Tibial artery (tissue), 4 donors: ENCODE results near the gene PLK1.

Experiments
- DNase-seq, 2 donors: peaks; one replicate each; pipeline ENCODE4 v3.0.0-alpha.2; 2019
- H3K27ac ChIP-seq, 2 donors: fragments of 200-600 bp; sonication (generic) in 1 of 2; 1 replicate in 1 of 2; 2 replicates in 1 of 2; pipeline ENCODE4 v1.5.1; 2018 to 2019; ENCODE audit warnings: mild to moderate bottlenecking in 1 of 2
- H3K27me3 ChIP-seq, 2 donors: fragments of 200-600 bp; sonication (generic) in 1 of 2; one replicate each; pipeline versions ENCODE4 v1.5.1 to v1.6.0; 2016 to 2019
- H3K36me3 ChIP-seq, 3 donors: fragments of 200-600 bp; sonication (generic) in 2 of 3; one replicate each; pipeline ENCODE4 v1.5.1; 2016 to 2019; ENCODE audit warnings: mild to moderate bottlenecking in 2 of 3
- H3K4me1 ChIP-seq, 4 donors: fragments of 200-600 bp; sonication (generic) in 2 of 4; 1 replicate in 3 of 4; 2 replicates in 1 of 4; pipeline ENCODE4 v1.5.1; 2016 to 2019
- H3K4me3 ChIP-seq, 2 donors: fragments of 200-600 bp; sonication (generic) in 1 of 2; 1 replicate in 1 of 2; 2 replicates in 1 of 2; pipeline ENCODE4 v1.5.1; 2018 to 2019; ENCODE audit warnings: mild to moderate bottlenecking in 2 of 2
- H3K9me3 ChIP-seq, 3 donors: fragments of 200-600 bp; sonication (generic) in 1 of 3; one replicate each; pipeline ENCODE4 v1.5.1; 2016 to 2019
- intact Hi-C: fragments of 100-400 bp; cut with DNase I; formaldehyde crosslinking; loops from one replicate; pipeline ENCODE4 v1.15.0; 2023; ENCODE audit warnings: low total_unique reads
- TF ChIP-seq, protein P1 (sequence below), 2 experiments: fragments of 200-600 bp in 1 of 2; fragments of 450-650 bp in 1 of 2; IDR thresholded peaks; one replicate each; pipeline ENCODE4 v1.5.1; 2017 to 2019; ENCODE audit warnings: antibody characterized with exemption in 2 of 2, mild to moderate bottlenecking in 1 of 2, moderate library complexity in 1 of 2

PLK1 gene

DNA sequence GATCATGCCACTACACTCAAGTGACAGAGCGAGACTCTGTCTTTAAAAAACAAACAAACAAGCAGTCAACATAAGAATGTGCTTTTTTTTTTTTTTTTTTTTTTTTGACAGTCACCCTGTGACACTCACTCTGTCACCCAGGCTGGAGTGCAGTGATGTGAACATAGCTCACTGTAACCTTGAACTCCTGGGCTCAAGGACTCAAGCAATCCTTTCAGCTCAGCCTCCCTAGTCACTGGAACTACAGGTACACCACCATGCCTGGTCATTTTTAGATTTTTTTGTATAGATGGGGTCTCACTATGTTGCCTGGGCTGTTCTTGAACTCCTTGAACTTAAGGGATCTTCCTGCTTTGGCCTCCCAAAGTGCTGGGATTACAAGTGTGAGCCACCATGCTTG, 60.8 kb downstream of the PLK1 start:
- Histone ChIP-seq H3K36me3 (no peaks in the 10 kb centered on the region), H3K9me3 (no peaks in the 10 kb centered on the region), H3K27me3 (peaks cover 0 to 12% of the 10 kb centered on the region in 2 donors), H3K4me1 (no peaks in the 10 kb centered on the region), H3K4me3 (no peak overlapping the region), H3K27ac (no peak overlapping the region)
- intact Hi-C loops, result loop anchor here (10.0 kb wide), 2 partner anchors 125 to 295 kb away; no protein-coding TSS in a partner anchor
- TF ChIP-seq, protein P1, sequence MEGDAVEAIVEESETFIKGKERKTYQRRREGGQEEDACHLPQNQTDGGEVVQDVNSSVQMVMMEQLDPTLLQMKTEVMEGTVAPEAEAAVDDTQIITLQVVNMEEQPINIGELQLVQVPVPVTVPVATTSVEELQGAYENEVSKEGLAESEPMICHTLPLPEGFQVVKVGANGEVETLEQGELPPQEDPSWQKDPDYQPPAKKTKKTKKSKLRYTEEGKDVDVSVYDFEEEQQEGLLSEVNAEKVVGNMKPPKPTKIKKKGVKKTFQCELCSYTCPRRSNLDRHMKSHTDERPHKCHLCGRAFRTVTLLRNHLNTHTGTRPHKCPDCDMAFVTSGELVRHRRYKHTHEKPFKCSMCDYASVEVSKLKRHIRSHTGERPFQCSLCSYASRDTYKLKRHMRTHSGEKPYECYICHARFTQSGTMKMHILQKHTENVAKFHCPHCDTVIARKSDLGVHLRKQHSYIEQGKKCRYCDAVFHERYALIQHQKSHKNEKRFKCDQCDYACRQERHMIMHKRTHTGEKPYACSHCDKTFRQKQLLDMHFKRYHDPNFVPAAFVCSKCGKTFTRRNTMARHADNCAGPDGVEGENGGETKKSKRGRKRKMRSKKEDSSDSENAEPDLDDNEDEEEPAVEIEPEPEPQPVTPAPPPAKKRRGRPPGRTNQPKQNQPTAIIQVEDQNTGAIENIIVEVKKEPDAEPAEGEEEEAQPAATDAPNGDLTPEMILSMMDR (IDR thresholded peaks at IDR 0.05), result no peak
- no peak for DNase-seq
